Right renal pelvis (tissue), 4 donors: ENCODE results near the gene PYROXD2. TPM values are rescaled to one million over a fixed set of nuclear protein-coding genes. Genes with fewer than 3 reads are reported as not detected.

Source experiments
- DNase-seq, 4 donors: peaks; one replicate each; pipeline ENCODE4 v3.0.0-alpha.2; 2013; ENCODE audit warnings: low read depth in 4 of 4, low spot score in 3 of 4, missing footprints in 1 of 4
- polyA plus RNA-seq, 4 donors: library from polyadenylated mRNA; unstranded; fragments of 120-200 nt; gene quantifications; one replicate each; pipeline ENCODE4 v1.2.1, GENCODE V29; 2013; ENCODE audit not compliant: insufficient read length in 4 of 4

The PYROXD2 gene
- polyA plus RNA-seq, 4 donors = 13.3 to 31.1 (median 15.5) TPM

DNA sequence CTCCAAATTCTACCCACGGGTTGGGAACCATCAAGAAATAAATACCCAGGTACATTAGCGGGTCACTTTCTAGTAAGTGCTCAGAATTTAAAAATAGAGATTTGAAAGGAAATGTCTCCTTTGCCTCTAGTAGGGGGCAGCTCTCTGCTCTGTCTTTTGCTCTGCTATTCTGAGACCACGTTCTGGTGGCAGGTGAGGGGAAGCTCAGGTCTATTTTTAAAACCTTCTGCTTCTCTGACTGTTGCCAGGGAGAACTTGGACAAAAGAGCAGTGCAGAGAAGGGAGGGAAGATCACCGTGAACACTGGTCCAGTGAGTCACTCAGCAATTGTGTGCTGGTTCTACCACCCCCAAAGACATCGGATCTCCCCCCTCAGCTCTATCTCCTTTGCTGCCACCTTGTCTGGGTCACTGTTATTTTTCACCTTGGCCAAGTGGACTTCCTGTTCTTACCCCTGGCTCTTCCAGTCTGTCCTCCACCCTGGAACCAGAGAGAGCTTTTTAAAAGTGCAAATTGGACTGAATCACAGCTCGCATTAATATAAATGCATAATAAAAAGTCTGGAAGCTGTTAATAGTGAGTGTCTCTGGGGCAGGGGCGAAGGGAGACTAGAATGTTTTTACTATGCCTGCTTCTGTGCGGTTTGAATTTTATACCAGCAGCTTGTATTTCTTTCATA lies 74.6 kb downstream of the PYROXD2 start:
- DNase-seq = no peak

DNA sequence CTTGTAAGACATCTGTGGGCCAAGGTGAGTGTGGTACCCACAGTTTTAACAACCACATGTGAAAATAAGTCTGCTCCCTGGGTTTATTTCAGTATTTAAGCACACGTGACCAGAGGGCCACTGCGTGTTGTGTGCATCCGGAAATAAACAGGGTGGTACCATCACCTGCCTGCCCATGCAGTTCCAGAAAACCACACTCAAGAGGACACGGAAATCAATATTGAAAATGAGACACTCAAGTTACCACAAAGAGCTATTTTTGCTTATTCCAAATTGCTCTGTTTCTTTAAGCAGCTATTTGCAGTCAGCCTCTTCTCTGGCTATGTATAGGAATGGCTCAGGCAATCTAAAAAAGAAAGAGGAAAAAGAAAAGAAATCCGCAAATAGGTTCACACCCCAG lies 75.2 kb downstream of the PYROXD2 start:
- no peak for DNase-seq

DNA sequence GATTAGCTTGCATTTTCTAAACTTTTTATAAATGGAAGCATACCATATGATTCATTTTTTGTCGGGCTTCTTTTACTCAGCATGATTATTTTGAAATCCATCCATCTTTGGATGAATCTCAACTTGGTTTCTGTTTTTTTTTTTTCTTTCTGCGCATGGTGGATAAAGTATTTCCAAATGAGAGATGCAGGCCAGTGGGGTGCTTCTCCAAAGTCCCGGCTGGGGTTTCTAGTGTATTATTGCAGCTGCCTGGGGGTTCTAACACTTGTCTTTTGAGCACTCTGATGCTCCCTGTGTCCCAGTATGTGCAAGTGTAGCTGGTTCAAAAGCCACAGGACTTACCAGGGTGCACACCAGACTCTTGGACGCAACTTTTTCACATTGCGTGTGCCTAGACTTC lies 76.1 kb downstream of the PYROXD2 start:
- no peak for DNase-seq

DNA sequence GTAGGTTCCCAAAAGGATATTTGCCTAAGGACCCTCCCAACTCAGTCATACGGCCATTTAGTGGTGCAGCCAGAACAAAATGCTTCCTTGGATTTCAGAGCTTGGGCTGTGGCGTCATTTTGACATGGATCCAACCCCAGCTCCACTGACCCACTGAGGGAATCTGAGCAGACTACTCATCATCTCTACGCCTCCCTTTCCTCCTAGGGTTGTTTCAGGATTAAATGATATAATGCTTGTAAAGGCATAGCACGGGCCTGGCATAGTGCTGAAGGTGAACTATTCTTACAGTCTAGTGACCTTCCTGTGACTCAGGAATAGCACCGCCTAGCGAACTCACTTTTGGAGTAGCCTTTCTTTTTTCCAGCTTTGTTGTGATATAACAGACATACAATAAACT lies 76.7 kb downstream of the PYROXD2 start:
- DNase-seq = no peak

DNA sequence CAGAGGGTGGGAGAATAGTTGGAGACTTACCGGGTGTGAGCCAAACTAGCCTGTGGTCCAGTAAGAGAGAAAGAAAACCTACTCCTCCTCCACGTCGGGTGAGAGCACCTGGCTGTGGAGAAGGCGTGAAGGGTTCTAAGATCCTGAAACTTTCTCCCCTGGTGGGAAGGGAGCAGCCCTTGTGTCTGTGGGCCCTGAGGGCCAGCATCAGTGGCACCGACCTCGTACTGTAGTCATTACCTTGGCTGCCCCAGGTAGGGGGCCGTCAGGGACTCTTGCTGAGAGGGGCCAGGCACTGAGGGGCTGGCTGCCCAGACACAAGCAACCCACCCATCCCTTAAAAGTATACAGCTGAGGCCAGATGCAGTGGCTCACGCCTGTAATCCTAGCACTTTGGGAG lies 77.5 kb downstream of the PYROXD2 start:
- DNase-seq = no peak

Other genes starting within 250 kb of the PYROXD2 start
- 1 to 10 TPM; 3.8 to 4.5 (median 4.2) TPM for gene LOXL4, start 147.0 kb downstream of the PYROXD2 start, polyA plus RNA-seq
- 10 to 100 TPM; 31.3 to 36.4 (median 34.8) TPM for gene HPS1, start 31.8 kb upstream of the PYROXD2 start, polyA plus RNA-seq